Mesothelial cell of epicardium (in vitro differentiated cells): ENCODE measurements around the gene NCOA1. TPM values are rescaled to one million over a fixed set of nuclear protein-coding genes. Genes with fewer than 3 reads are reported as not detected.

Source experiments
- DNase-seq, 2 experiments: peaks; one replicate each; pipeline ENCODE4 v3.0.0; 2021; ENCODE audit warnings: low spot score in 2 of 2; ENCODE audit not compliant: unreplicated experiment in 2 of 2
- H3K27ac Mint-ChIP-seq: 2 replicates; pipeline ENCODE4 v1.8.0; 2021; ENCODE audit warnings: mixed read lengths
- H3K27me3 Mint-ChIP-seq: 2 replicates; pipeline ENCODE4 v1.8.0; 2021; ENCODE audit warnings: low read depth, mixed read lengths
- H3K36me3 Mint-ChIP-seq: 2 replicates; pipeline ENCODE4 v1.8.0; 2021; ENCODE audit warnings: mixed read lengths
- H3K4me1 Mint-ChIP-seq: 2 replicates; pipeline ENCODE4 v1.8.0; 2021; ENCODE audit warnings: mixed read lengths
- H3K4me3 Mint-ChIP-seq: 2 replicates; pipeline ENCODE4 v1.8.0; 2021; ENCODE audit warnings: mild to moderate bottlenecking, moderate library complexity, mixed read lengths
- H3K9me3 Mint-ChIP-seq: 2 replicates; pipeline ENCODE4 v1.8.0; 2021; ENCODE audit warnings: mixed read lengths
- CTCF ChIP-seq: fragments of 200-600 bp; sonication (generic); IDR thresholded peaks from one replicate; pipeline ENCODE4 v1.5.0; 2021; ENCODE audit warnings: antibody characterized with exemption; ENCODE audit not compliant: unreplicated experiment
- total RNA-seq: library from RNA; stranded (reverse); gene quantifications from 3 replicates; pipeline ENCODE4 v1.2.1, GENCODE V29; 2021

Gene NCOA1
- total RNA-seq, 1 donor from 2014 or later = 35.1 TPM

- TF ChIP-seq CTCF = no peak
Observed at GRCh38 chr2:24539258-24539657, 48.2 kb downstream of the NCOA1 start.

GRCh38 chr2:24540011-24540477, 49.0 kb downstream of the NCOA1 start:
- DNase-seq = no peak
- TF ChIP-seq CTCF = no peak
- H3K9me3 Mint-ChIP-seq = peaks cover 64% of the 10 kb centered on the region
- no peaks in the 10 kb centered on the region for H3K4me1 Mint-ChIP-seq
- no peak overlapping the region for H3K4me3 Mint-ChIP-seq
- H3K27ac Mint-ChIP-seq = no peak overlapping the region
- H3K27me3 Mint-ChIP-seq = no peaks in the 10 kb centered on the region
- H3K36me3 Mint-ChIP-seq = peaks cover 49% of the 10 kb centered on the region

More at GRCh38 chr2:24539258-24539657, 48.2 kb downstream of the NCOA1 start:
- no peak for DNase-seq
- Mint-ChIP-seq H3K4me3 (no peak overlapping the region), H3K27ac (no peak overlapping the region), H3K36me3 (peaks cover 52% of the 10 kb centered on the region), H3K27me3 (no peaks in the 10 kb centered on the region), H3K9me3 (peaks cover 63% of the 10 kb centered on the region), H3K4me1 (no peaks in the 10 kb centered on the region)

GRCh38 chr2:24541621-24542020, 50.6 kb downstream of the NCOA1 start:
- no peak for DNase-seq
- H3K27me3 Mint-ChIP-seq = no peaks in the 10 kb centered on the region
- peaks cover 45% of the 10 kb centered on the region for H3K36me3 Mint-ChIP-seq
- no peak for TF ChIP-seq CTCF
- no peaks in the 10 kb centered on the region for H3K4me1 Mint-ChIP-seq
- no peak overlapping the region for H3K4me3 Mint-ChIP-seq
- no peak overlapping the region for H3K27ac Mint-ChIP-seq
- peaks cover 60% of the 10 kb centered on the region for H3K9me3 Mint-ChIP-seq

- no peak for TF ChIP-seq CTCF
- peaks cover 46% of the 10 kb centered on the region for H3K36me3 Mint-ChIP-seq
- H3K27ac Mint-ChIP-seq = no peak overlapping the region
- H3K4me1 Mint-ChIP-seq = no peaks in the 10 kb centered on the region
- H3K4me3 Mint-ChIP-seq = no peak overlapping the region
- no peak for DNase-seq
- peaks cover 65% of the 10 kb centered on the region for H3K9me3 Mint-ChIP-seq
- no peaks in the 10 kb centered on the region for H3K27me3 Mint-ChIP-seq
Observed at GRCh38 chr2:24542269-24542872, 51.3 kb downstream of the NCOA1 start.

- DNase-seq = no peak
- H3K27ac Mint-ChIP-seq = no peak overlapping the region
- H3K27me3 Mint-ChIP-seq = no peaks in the 10 kb centered on the region
- H3K9me3 Mint-ChIP-seq = peaks cover 71% of the 10 kb centered on the region
- TF ChIP-seq CTCF = no peak
- no peak overlapping the region for H3K4me3 Mint-ChIP-seq
- no peaks in the 10 kb centered on the region for H3K4me1 Mint-ChIP-seq
- H3K36me3 Mint-ChIP-seq = peaks cover 54% of the 10 kb centered on the region
Observed at GRCh38 chr2:24543252-24543651, 52.2 kb downstream of the NCOA1 start.
